IMR-90 (cell line): ENCODE results near the gene PPP1R10. TPM values are rescaled to one million over a fixed set of nuclear protein-coding genes. Genes with fewer than 3 reads are reported as not detected.

ENCODE experiments used
- ATAC-seq: fragments of 200-7000 bp; cut with Tn5 transposase; 2 replicates; pipeline ENCODE4 v1.9.1; 2020; ENCODE audit warnings: low read depth, mild to moderate bottlenecking, moderate library complexity
- BruUV-seq: library from RNA; stranded (reverse); fragments of 400-500 nt; replicated peaks from 2 replicates; lab custom pipeline; 2021; lab: Mats Ljungman, UMichigan
- CTCF ChIA-PET: fragments of 300-600 bp; formaldehyde crosslinking; extraction: SDS; loops from one replicate; lab custom pipeline; 2021; ENCODE audit warnings: antibody characterized with exemption; lab: Yijun Ruan, JAX
- POLR2A ChIA-PET: fragments of 300-600 bp; sonication (Branson Sonifier 250); formaldehyde crosslinking; loops from one replicate; lab custom pipeline; 2022; ENCODE audit warnings: antibody characterized with exemption; ENCODE audit not compliant: unreplicated experiment; lab: Charles Lee
- DNase-seq: peaks from one replicate; pipeline ENCODE4 v3.0.0; 2013
- H2AFZ ChIP-seq: replicated peaks from 2 replicates; pipeline ENCODE3; 2013; ENCODE audit warnings: low read length, mild to moderate bottlenecking; ENCODE audit not compliant: poor library complexity
- H2AK5ac ChIP-seq: 2 replicates; pipeline ENCODE4 v1.6.1; 2013; ENCODE audit warnings: low read depth, low read length, inconsistent platforms
- H2AK9ac ChIP-seq: replicated peaks from 2 replicates; pipeline ENCODE3; 2013; ENCODE audit warnings: mild to moderate bottlenecking, low read depth, low read length, moderate library complexity; ENCODE audit not compliant: poor library complexity
- H2BK120ac ChIP-seq: 2 replicates; pipeline ENCODE4 v1.6.1; 2013; ENCODE audit warnings: low read depth, low read length, inconsistent platforms
- H2BK15ac ChIP-seq: 3 replicates; pipeline ENCODE4 v1.6.1; 2013; ENCODE audit warnings: low read depth, low read length, inconsistent platforms
- H2BK20ac ChIP-seq: 2 replicates; pipeline ENCODE4 v1.6.1; 2013; ENCODE audit warnings: low read depth, mild to moderate bottlenecking, inconsistent platforms, low read length, moderate library complexity
- H2BK5ac ChIP-seq: 2 replicates; pipeline ENCODE4 v1.6.1; 2013; ENCODE audit warnings: mild to moderate bottlenecking, low read depth, low read length, inconsistent platforms; ENCODE audit not compliant: poor library complexity, severe bottlenecking
- H3K14ac ChIP-seq: replicated peaks from 2 replicates; pipeline ENCODE4 v1.6.1; 2013; ENCODE audit warnings: low read depth, low read length, inconsistent platforms
- H3K18ac ChIP-seq: 2 replicates; pipeline ENCODE4 v1.6.1; 2013; ENCODE audit warnings: low read depth, low read length, control low read depth
- H3K23ac ChIP-seq: 2 replicates; pipeline ENCODE4 v1.6.1; 2013; ENCODE audit warnings: low read depth, low read length, inconsistent platforms
- H3K27ac ChIP-seq: 2 replicates; pipeline ENCODE4 v1.5.1; 2013; ENCODE audit warnings: mild to moderate bottlenecking, control low read depth, low read length; ENCODE audit not compliant: insufficient read depth
- H3K27me3 ChIP-seq: 2 replicates; pipeline ENCODE4 v1.6.1; 2013; ENCODE audit warnings: low read length; ENCODE audit not compliant: control insufficient read depth, insufficient read depth
- H3K36me3 ChIP-seq: 2 replicates; pipeline ENCODE4 v1.6.1; 2013; ENCODE audit warnings: low read length, mixed read lengths; ENCODE audit not compliant: control insufficient read depth, insufficient read depth
- H3K4ac ChIP-seq: 2 replicates; pipeline ENCODE4 v1.6.1; 2013; ENCODE audit warnings: low read depth, low read length, inconsistent platforms
- H3K4me1 ChIP-seq: 2 replicates; pipeline ENCODE4 v1.6.1; 2013; ENCODE audit warnings: low read length, mixed read lengths; ENCODE audit not compliant: control insufficient read depth, insufficient read depth
- H3K4me2 ChIP-seq: 2 replicates; pipeline ENCODE4 v1.6.1; 2013; ENCODE audit warnings: low read depth, mild to moderate bottlenecking, control low read depth, low read length, moderate library complexity
- H3K4me3 ChIP-seq: 2 replicates; pipeline ENCODE4 v1.5.1; 2013; ENCODE audit warnings: low read depth, mild to moderate bottlenecking, control low read depth, low read length, moderate library complexity; ENCODE audit not compliant: insufficient read depth
- H3K56ac ChIP-seq: 2 replicates; pipeline ENCODE4 v1.6.1; 2013; ENCODE audit warnings: low read length, inconsistent platforms; ENCODE audit not compliant: insufficient read depth; ENCODE audit errors: extremely low read depth
- H3K79me1 ChIP-seq, 2 experiments: 2 replicates each; pipeline ENCODE4 v1.6.1; 2013; ENCODE audit warnings: low read length in 2 of 2, inconsistent platforms in 1 of 2, low read depth in 1 of 2
- H3K9ac ChIP-seq: 2 replicates; pipeline ENCODE4 v1.6.1; 2013; ENCODE audit warnings: low read depth, low read length, control low read depth
- H3K9me1 ChIP-seq: 2 replicates; pipeline ENCODE4 v1.6.1; 2013; ENCODE audit warnings: low read length, inconsistent platforms; ENCODE audit not compliant: insufficient read depth
- H3K9me3 ChIP-seq: 2 replicates; pipeline ENCODE4 v1.6.1; 2013; ENCODE audit warnings: low read length; ENCODE audit not compliant: control insufficient read depth, insufficient read depth
- H4K20me1 ChIP-seq: 2 replicates; pipeline ENCODE4 v1.6.1; 2013; ENCODE audit warnings: low read length, inconsistent platforms; ENCODE audit not compliant: insufficient read depth
- H4K5ac ChIP-seq: 2 replicates; pipeline ENCODE4 v1.6.1; 2013; ENCODE audit warnings: mild to moderate bottlenecking, low read depth, low read length, control low read depth
- H4K8ac ChIP-seq, 2 experiments: 2 replicates each; pipeline ENCODE4 v1.6.1; 2013; ENCODE audit warnings: low read depth in 2 of 2, low read length in 2 of 2, control low read depth in 1 of 2, inconsistent platforms in 1 of 2
- H4K91ac ChIP-seq: 2 replicates; pipeline ENCODE4 v1.6.1; 2013; ENCODE audit warnings: low read depth, low read length, inconsistent platforms; ENCODE audit not compliant: insufficient read depth
- BHLHE40 ChIP-seq: fragments of 150-350 bp; IDR thresholded peaks from 2 replicates; pipeline ENCODE4 v1.6.1; 2016; ENCODE audit warnings: mild to moderate bottlenecking, low read depth, low read length
- CEBPB ChIP-seq: IDR thresholded peaks from 2 replicates; pipeline ENCODE4 v1.6.1; 2012; ENCODE audit warnings: low read depth, low read length, improper control_type of control experiment
- CHD1 ChIP-seq: IDR thresholded peaks from 2 replicates; pipeline ENCODE4 v1.6.1; 2012; ENCODE audit warnings: low read depth, low read length, improper control_type of control experiment
- MAFK ChIP-seq: IDR thresholded peaks from 2 replicates; pipeline ENCODE4 v1.6.1; 2012; ENCODE audit warnings: low read depth, low read length, improper control_type of control experiment
- MXI1 ChIP-seq: IDR thresholded peaks from 2 replicates; pipeline ENCODE4 v1.6.1; 2012; ENCODE audit warnings: low read depth, mild to moderate bottlenecking, low read length, moderate library complexity, borderline replicate concordance
- RCOR1 ChIP-seq: IDR thresholded peaks from 2 replicates; pipeline ENCODE4 v1.6.1; 2012; ENCODE audit warnings: mild to moderate bottlenecking, low read length, improper control_type of control experiment; ENCODE audit not compliant: insufficient replicate concordance
- RFX5 ChIP-seq: IDR thresholded peaks from 2 replicates; pipeline ENCODE4 v1.8.0; 2012; ENCODE audit warnings: low read depth, mild to moderate bottlenecking, low read length, moderate library complexity
- SMC3 ChIP-seq: fragments of 150-350 bp; IDR thresholded peaks from 2 replicates; pipeline ENCODE4 v1.6.1; 2016; ENCODE audit warnings: low read depth, mild to moderate bottlenecking, antibody characterized with exemption, low read length, moderate library complexity
- WGBS, 2 experiments: methylation state at CpG; one replicate each; pipeline versions ENCODE4 v1.1.5 to v1.1.7; 2013; ENCODE audit warnings: missing lambda C conversion rate in 2 of 2; ENCODE audit not compliant: insufficient read length in 1 of 2; ENCODE audit errors: extremely low coverage in 2 of 2; 5-methylcytosine and 5-hydroxymethylcytosine counted together
- dilution Hi-C: fragments of 300-500 bp; cut with HindIII; formaldehyde crosslinking; loops from one replicate; pipeline ENCODE4 v1.14.3; 2018; ENCODE audit warnings: low sequenced_read_pairs; ENCODE audit not compliant: unreplicated experiment
- in situ Hi-C: fragments of 300-500 bp; cut with MboI; formaldehyde crosslinking; loops from 3 replicates; pipeline ENCODE4 v1.14.3; 2019; ENCODE audit warnings: low sequenced_read_pairs, inconsistent platforms, mixed read lengths
- intact Hi-C: fragments of 100-400 bp; cut with micrococcal nuclease; formaldehyde crosslinking; loops from 2 replicates; pipeline ENCODE4 v1.10.0; 2022
- polyA plus RNA-seq, 3 experiments: library from polyadenylated mRNA; depleted of rRNA; stranded (reverse); fragments of >200 nt; gene quantifications; 2 replicates each; pipeline ENCODE4 v1.2.3, GENCODE V29; 2012; ENCODE audit warnings: low replicate concordance in 1 of 3
- total RNA-seq: library from RNA; depleted of rRNA; stranded (reverse); fragments of >200 nt; gene quantifications from 2 replicates; pipeline ENCODE4 v1.2.3, GENCODE V29; 2012

PPP1R10 gene
- total and polyA plus RNA-seq, 2 of the 4 experiments (the other 2 are of a cell fraction), result 18.8 to 21.2 TPM

- Histone ChIP-seq H3K4me2 (no peak overlapping the region), H3K27ac (no peak overlapping the region), H2AK5ac (no peak overlapping the region), H2BK5ac (no peak overlapping the region), H4K8ac (no peak overlapping the region), H3K4ac (no peak overlapping the region), H3K36me3 (peaks cover 44% of the 10 kb centered on the region), H3K27me3 (no peaks in the 10 kb centered on the region), H3K14ac (no peak overlapping the region), H2AFZ (no peak overlapping the region), H3K18ac (no peak overlapping the region), H3K9me3 (no peaks in the 10 kb centered on the region), H2BK15ac (no peak overlapping the region), H3K4me3 (no peak overlapping the region), H3K79me1 (peaks cover 16 to 18% of the 10 kb centered on the region in 2 experiments), H3K23ac (no peak overlapping the region), H2BK20ac (no peak overlapping the region), H4K91ac (no peak overlapping the region), H2AK9ac (no peak overlapping the region), H3K4me1 (peaks cover 7% of the 10 kb centered on the region), H2BK120ac (no peak overlapping the region), H4K20me1 (peaks cover 5% of the 10 kb centered on the region), H3K9ac (no peak overlapping the region), H4K5ac (no peak overlapping the region), H3K9me1 (no peaks in the 10 kb centered on the region; the same call in 1 of the 2 replicates), H3K56ac (no peak overlapping the region)
- DNase-seq (no peak), ATAC-seq (no peak)
- in situ Hi-C loops (no loop called here), dilution Hi-C loops (no loop called here), intact Hi-C loops (no loop called here)
- WGBS, 2 experiments, result no CpG with 5 or more reads among the region's 1 CpG
- BruUV-seq, result no TSS peak
- POLR2A ChIA-PET, result no interaction called here
- CTCF ChIA-PET, result interaction anchor here (1.5 kb wide), 1 partner anchor 51 kb away, joined by 4 read pairs; no protein-coding TSS in a partner anchor
- TF ChIP-seq CEBPB (no peak), MAFK (no peak), CHD1 (no peak), RCOR1 (no peak), SMC3 (no peak), BHLHE40 (no peak), MXI1 (no peak), RFX5 (no peak)
Measured at GRCh38 chr6:30592287-30592686, 24.8 kb downstream of the PPP1R10 start.
